ENCODE data around the gene MAPK1IP1L. TPM values are rescaled to one million over a fixed set of nuclear protein-coding genes. Genes with fewer than 3 reads are reported as not detected.

Gene MAPK1IP1L
- total RNA-seq, 2 donors from 2014 or later, result 57.0 to 113 TPM

DNA sequence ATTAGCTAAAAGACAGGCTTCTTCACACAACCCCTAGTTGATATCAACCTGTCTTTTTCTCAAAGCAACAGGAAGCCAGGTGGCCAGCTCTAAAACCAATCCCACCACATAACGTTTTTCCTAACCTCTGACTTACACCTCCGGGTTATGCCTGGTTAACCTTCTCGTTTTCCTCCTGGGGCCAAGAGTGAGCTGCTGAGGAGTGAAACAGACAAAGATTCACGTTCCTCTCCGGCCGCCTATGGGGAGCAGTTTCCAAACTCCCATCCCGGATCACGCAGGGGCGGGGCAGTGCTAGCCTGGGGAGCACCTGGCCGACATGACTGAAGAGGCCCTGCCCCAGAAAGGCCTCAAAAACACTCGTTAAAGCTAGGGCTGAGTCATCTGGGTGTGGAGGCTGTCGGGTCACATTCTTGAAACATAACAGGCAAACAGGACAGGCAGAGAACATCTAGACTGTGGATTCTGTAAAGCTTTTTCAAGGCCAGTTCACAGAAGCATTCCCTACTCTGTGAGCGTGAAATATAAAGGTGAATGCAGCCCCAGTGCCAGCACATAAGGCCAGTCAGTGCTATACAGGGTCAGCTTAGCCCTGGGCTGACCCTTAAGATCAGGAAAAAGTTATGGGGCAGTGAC is 51.7 kb downstream of the MAPK1IP1L start:
- Histone ChIP-seq H3K27ac (peak overlapping the region; percentile 60 to 79), H3K9me3 (no peaks in the 10 kb centered on the region), H3K4me1 (ENCODE audit: control insufficient read depth in 1 of 2, low read depth in 2 of 2) (peaks cover 51 to 82% of the 10 kb centered on the region in 2 donors), H3K36me3 (no peaks in the 10 kb centered on the region), H3K27me3 (replicated peaks; ENCODE audit: insufficient read depth) (no peaks in the 10 kb centered on the region), H3K4me3 (no peak overlapping the region)
- DNase-seq (ENCODE audit: low spot score) (peak; percentile 31), ATAC-seq (ENCODE audit: insufficient number of reproducible peaks, low FRiP score, low read depth) (no peak)
- TF ChIP-seq, protein P1, sequence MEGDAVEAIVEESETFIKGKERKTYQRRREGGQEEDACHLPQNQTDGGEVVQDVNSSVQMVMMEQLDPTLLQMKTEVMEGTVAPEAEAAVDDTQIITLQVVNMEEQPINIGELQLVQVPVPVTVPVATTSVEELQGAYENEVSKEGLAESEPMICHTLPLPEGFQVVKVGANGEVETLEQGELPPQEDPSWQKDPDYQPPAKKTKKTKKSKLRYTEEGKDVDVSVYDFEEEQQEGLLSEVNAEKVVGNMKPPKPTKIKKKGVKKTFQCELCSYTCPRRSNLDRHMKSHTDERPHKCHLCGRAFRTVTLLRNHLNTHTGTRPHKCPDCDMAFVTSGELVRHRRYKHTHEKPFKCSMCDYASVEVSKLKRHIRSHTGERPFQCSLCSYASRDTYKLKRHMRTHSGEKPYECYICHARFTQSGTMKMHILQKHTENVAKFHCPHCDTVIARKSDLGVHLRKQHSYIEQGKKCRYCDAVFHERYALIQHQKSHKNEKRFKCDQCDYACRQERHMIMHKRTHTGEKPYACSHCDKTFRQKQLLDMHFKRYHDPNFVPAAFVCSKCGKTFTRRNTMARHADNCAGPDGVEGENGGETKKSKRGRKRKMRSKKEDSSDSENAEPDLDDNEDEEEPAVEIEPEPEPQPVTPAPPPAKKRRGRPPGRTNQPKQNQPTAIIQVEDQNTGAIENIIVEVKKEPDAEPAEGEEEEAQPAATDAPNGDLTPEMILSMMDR (IDR thresholded peaks at IDR 0.05), result no peak

DNA sequence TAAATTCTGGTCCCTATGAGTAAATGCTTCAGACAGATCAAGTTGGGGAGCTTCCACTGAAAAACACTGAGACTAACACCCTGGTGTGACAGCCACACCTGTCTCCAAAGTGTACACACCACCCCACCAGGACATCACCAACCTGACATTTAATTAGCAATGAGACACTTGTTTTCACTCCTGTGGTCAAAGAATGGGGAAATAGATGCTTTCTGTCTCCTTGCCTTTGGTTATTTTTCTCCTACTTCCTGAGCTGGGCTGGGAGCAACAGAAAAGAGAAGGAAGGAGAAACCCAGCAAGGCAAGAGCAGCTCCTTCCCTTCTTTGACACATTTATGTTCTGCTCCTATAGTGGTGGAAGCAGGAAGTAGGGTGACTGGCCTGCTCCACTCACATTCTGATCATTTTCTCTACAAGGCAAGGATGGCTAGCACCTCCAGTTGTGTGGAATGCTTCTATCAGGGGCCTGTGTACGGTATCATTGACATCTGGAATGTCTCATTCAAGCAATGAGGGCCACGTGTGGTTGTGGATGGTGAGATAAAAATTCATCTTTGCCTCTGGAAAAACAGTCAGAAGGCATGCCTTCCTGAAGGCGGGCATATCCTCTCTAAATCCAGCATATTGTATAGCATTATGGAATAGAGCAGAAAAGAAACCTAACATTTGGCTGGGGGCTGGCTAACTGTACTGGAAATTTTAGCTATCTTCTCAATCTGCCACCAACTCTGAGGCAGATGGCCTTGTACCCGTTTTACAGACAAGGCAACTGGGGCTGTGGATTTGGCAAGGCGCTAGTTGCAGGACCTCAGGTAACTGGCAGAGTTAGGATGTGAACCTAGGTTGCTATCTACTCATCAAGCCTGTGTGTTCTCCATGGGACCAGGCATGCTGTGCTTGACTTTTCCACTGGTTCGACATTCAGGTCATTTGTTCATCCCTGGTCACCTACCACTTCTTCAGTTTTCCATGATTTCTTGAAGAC is 52.8 kb downstream of the MAPK1IP1L start:
- TF ChIP-seq, protein P1 (IDR thresholded peaks at IDR 0.05), result no peak
- H3K36me3 ChIP-seq, result no peaks in the 10 kb centered on the region

DNA sequence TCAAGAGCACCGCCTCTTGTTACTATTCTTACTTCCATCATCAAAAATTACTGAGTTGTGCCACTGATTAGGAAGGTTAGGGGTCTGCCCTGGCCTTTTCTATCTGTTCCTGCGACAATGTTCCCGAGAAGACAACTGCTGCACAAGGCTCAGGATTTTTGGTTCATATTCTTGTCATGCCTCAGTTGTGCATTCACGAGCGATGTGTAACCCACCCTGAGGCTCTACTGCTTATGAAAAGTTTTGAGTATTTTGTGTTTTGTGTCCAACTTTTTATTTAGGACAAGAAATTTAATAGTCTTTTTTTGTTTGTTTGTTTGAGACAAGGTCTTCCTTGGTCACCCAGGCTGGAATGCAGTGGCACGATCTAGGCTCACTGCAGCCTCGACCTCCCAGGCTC is 54.5 kb downstream of the MAPK1IP1L start:
- ATAC-seq (ENCODE audit: insufficient number of reproducible peaks, low FRiP score, low read depth) (no peak), DNase-seq (ENCODE audit: low spot score) (no peak)
- TF ChIP-seq, protein P1 (IDR thresholded peaks at IDR 0.05), result no peak
- peak overlapping the region in 1 of 2 donors; percentile 88 for H3K27ac ChIP-seq
- no peaks in the 10 kb centered on the region for H3K9me3 ChIP-seq
- H3K36me3 ChIP-seq, result no peaks in the 10 kb centered on the region
- H3K4me3 ChIP-seq, result no peak overlapping the region
- H3K4me1 ChIP-seq (ENCODE audit: control insufficient read depth in 1 of 2, low read depth in 2 of 2), result peaks cover 37 to 68% of the 10 kb centered on the region in 2 donors
- no peaks in the 10 kb centered on the region for H3K27me3 ChIP-seq (replicated peaks; ENCODE audit: insufficient read depth)

More for the DNA sequence above, 52.8 kb downstream of the MAPK1IP1L start:
- H3K27me3 ChIP-seq (replicated peaks; ENCODE audit: insufficient read depth), result no peaks in the 10 kb centered on the region
- DNase-seq (ENCODE audit: low spot score) (no peak), ATAC-seq (ENCODE audit: insufficient number of reproducible peaks, low FRiP score, low read depth) (no peak)
- H3K4me3 ChIP-seq, result no peak overlapping the region
- H3K27ac ChIP-seq, result peak overlapping the region; percentile 60 to 79
- H3K9me3 ChIP-seq, result no peaks in the 10 kb centered on the region
- H3K4me1 ChIP-seq (ENCODE audit: control insufficient read depth in 1 of 2, low read depth in 2 of 2), result peaks cover 49 to 83% of the 10 kb centered on the region in 2 donors

DNA sequence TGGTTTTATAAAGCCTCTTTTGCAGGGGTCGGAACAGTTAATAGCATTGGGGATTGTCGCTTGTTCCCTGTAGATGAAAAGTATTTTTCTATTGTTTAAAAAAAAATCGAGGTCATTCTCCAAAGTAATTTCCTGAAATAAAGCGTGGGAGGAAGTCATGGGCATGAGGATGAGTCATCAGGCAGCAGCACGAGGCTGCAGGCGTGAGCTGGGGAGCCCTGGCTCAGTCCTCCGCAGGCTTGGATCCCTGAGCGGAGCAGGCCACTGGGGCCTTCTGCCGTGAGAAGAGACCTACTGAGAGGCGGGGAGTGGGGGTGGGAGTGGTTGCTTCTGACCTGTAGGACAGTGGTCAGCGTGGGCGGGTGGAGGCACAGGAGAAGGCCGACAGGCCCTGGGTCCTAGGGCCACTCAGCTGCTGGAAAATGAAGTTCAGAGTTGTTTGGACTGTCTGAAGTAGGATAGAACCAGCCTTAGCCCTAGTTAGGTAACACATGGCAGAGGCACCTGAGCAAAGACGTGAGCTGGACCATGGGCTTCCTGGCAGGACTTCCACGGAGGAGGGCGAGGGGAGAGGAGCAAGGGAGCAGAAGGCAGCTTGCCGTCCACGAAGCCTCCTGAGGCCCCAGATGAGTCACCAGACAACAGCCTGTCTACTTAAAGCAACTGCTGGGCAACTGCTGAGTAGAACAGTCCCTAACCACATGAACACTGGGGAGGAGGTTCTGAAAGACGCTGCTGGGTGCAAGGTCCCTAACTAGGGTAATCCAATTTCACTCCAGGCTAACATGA is 56.5 kb downstream of the MAPK1IP1L start:
- H3K36me3 ChIP-seq, result no peaks in the 10 kb centered on the region
- TF ChIP-seq, protein P1 (IDR thresholded peaks at IDR 0.05), result no peak
- ATAC-seq (ENCODE audit: insufficient number of reproducible peaks, low FRiP score, low read depth) (peak; percentile 94), DNase-seq (ENCODE audit: low spot score) (peak; percentile 60)
- H3K4me3 ChIP-seq, result peak overlapping the region; percentile 28
- H3K9me3 ChIP-seq, result no peaks in the 10 kb centered on the region
- H3K27ac ChIP-seq, result peak overlapping the region; percentile 88 to 97
- peaks cover 23 to 48% of the 10 kb centered on the region in 2 donors for H3K4me1 ChIP-seq (ENCODE audit: control insufficient read depth in 1 of 2, low read depth in 2 of 2)
- no peaks in the 10 kb centered on the region for H3K27me3 ChIP-seq (replicated peaks; ENCODE audit: insufficient read depth)

Data from thoracic aorta (tissue), 2 donors.